GM21423 (cell line): ENCODE measurements around the gene PCDHGA8.
"Not testable (repeated sequence)": the region's sequence is repeated elsewhere in the genome, so short reads cannot be mapped to it uniquely, and the experiment has no call there.

Source experiments
- ATAC-seq: cut with Tn5 transposase; IDR thresholded peaks from one replicate; pipeline ENCODE4 v1.9.1; 2021; ENCODE audit warnings: mild to moderate bottlenecking, moderate library complexity; ENCODE audit not compliant: unreplicated experiment

The PCDHGA8 gene

GRCh38 chr5:141430332-141431113 is 38.1 kb downstream of the PCDHGA8 start, which contains the start of gene PCDHGA12:
Gene PCDHGA12, plus strand, starts transcription at chr5:141430507. Its CDS starts 253 bp downstream, at chr5:141430760.
- ATAC-seq, result peak; percentile 86

GRCh38 chr5:141431286-141431685 is 38.9 kb downstream of the PCDHGA8 start:
- no peak for ATAC-seq

- not testable (repeated sequence) for ATAC-seq
These were observed 39.9 kb downstream of the PCDHGA8 start for GRCh38 chr5:141432308-141432707.

- not testable (repeated sequence) for ATAC-seq
These were observed 40.3 kb downstream of the PCDHGA8 start for GRCh38 chr5:141432726-141433125.

DNA sequence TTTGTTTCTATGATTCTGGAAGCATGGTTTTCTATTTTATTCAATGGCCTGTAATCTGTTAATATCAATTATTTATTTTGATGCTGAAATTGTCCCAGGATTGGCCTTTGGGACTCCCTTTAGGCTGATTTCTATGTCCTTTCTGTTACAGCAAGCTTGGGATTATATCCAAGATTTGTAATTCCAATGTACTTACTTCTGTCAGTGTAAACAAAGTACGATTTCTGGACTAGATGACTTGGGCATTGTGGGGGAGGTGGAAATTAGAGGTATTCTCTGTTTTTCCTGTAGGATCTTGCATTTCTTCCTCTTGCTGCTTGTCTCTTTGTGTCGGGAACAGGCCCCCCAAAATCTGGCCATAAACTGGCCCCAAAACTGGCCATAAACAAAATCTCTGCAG is 41.6 kb downstream of the PCDHGA8 start:
- no peak for ATAC-seq

- ATAC-seq, result no peak
These were observed 44.8 kb downstream of the PCDHGA8 start for GRCh38 chr5:141437221-141437620.

- ATAC-seq, result no peak
These were observed 47.1 kb downstream of the PCDHGA8 start for GRCh38 chr5:141439411-141440141.

DNA sequence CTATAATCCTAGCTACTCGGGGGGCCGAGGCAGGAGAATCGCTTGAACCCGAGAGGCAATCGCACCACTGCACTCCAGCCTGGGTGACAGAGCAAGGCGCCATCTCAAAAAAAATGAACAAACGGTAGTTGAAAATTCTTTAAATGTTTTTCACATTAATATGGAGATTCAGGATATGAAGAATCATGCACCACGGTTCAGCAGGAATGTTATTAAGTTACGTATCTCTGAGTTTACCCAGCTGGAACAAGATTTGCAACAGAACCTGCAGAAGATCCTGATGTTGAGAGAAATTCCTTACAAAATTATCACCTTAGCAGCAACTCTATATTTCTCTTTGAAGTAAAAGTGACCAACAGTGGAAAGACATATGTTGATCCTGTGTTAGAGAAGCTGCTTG is 47.9 kb downstream of the PCDHGA8 start:
- no peak for ATAC-seq

- ATAC-seq, result no peak
These were observed 49.2 kb downstream of the PCDHGA8 start for GRCh38 chr5:141441571-141442170.
